Mucosa of descending colon (tissue), 3 donors: Measurements from ENCODE around the gene DNAJC15. TPM values are rescaled to one million over a fixed set of nuclear protein-coding genes. Genes with fewer than 3 reads are reported as not detected.
"Not testable (repeated sequence)": the region's sequence is repeated elsewhere in the genome, so short reads cannot be mapped to it uniquely, and the experiment has no call there.

ENCODE experiments used
- ATAC-seq: fragments of 200-7000 bp; cut with Tn5 transposase; one replicate; pipeline ENCODE4 v1.9.1; 2020; ENCODE audit warnings: mild to moderate bottlenecking, moderate library complexity
- DNase-seq, 3 donors: peaks; one replicate each; pipeline ENCODE4 v3.0.0-alpha.2; 2020
- H3K36me3 ChIP-seq: fragments of 200-600 bp; one replicate; pipeline ENCODE4 v1.8.0; 2021; ENCODE audit warnings: low read depth, mild to moderate bottlenecking
- H3K4me1 ChIP-seq: fragments of 200-600 bp; one replicate; pipeline ENCODE4 v1.8.0; 2021; ENCODE audit warnings: low read depth, mild to moderate bottlenecking
- H3K4me3 ChIP-seq: fragments of 200-600 bp; one replicate; pipeline ENCODE4 v1.8.0; 2021; ENCODE audit warnings: mild to moderate bottlenecking
- H3K9me3 ChIP-seq: fragments of 200-600 bp; one replicate; pipeline ENCODE4 v1.8.0; 2021; ENCODE audit warnings: mild to moderate bottlenecking
- CTCF ChIP-seq: fragments of 200-600 bp; IDR thresholded peaks from one replicate; pipeline ENCODE4 v1.8.0; 2022; ENCODE audit warnings: antibody characterized with exemption, mild to moderate bottlenecking
- intact Hi-C, 2 donors: fragments of 100-400 bp; cut with DNase I in 1 of 2; cut with micrococcal nuclease in 1 of 2; formaldehyde crosslinking; loops; one replicate each; pipeline versions ENCODE4 v1.11.0 to v1.11.1; 2022; cut with DNase I, micrococcal nuclease
- total RNA-seq, 3 donors: library from RNA; stranded (reverse); fragmentation: NEBNext Ultra II Directional in 2 of 3; extraction: Animal tissue kit (Norgen Biotek cat#: 25700) in 2 of 3; gene quantifications; one replicate each; pipeline versions ENCODE4 v1.2.1 to v1.2.4, GENCODE V29; 2021 to 2023
- donor health status: DM: no; HTN: no; CAD: no; lungs with moderate emphysema.
- donor health status: DM: no; HTN: no; CAD: no.
- donor health status: DM: no; HTN: yes; CAD: no.

Gene DNAJC15
- total RNA-seq, 3 donors from 2014 or later: 15.9 to 29.7 (median 27.2) TPM

- peak; percentile 53 for ATAC-seq
- peaks cover 8% of the 10 kb centered on the region for H3K4me1 ChIP-seq
Observed at GRCh38 chr13:43041369-43041921, 18.1 kb downstream of the DNAJC15 start.

GRCh38 chr13:43042410-43042921 is 19.1 kb downstream of the DNAJC15 start:
- ATAC-seq (no peak), DNase-seq (no peak)
- no peak for TF ChIP-seq CTCF
- Histone ChIP-seq H3K9me3 (no peaks in the 10 kb centered on the region), H3K4me3 (no peak overlapping the region), H3K4me1 (peaks cover 8% of the 10 kb centered on the region), H3K36me3 (no peaks in the 10 kb centered on the region)
- intact Hi-C loops: no loop called here

More at GRCh38 chr13:43041369-43041921, 18.1 kb downstream of the DNAJC15 start:
- H3K9me3 ChIP-seq: no peaks in the 10 kb centered on the region
- intact Hi-C loops: no loop called here
- no peak overlapping the region for H3K4me3 ChIP-seq
- no peaks in the 10 kb centered on the region for H3K36me3 ChIP-seq
- DNase-seq: no peak
- TF ChIP-seq CTCF: no peak

GRCh38 chr13:43044720-43045301 is 21.4 kb downstream of the DNAJC15 start:
- DNase-seq: peak in 1 of 3 donors; percentile 49

GRCh38 chr13:43045302-43045773 is 22.0 kb downstream of the DNAJC15 start:
- intact Hi-C loops, H3K4me3 ChIP-seq: not testable (repeated sequence)
- peak; percentile 67 for ATAC-seq

More at GRCh38 chr13:43044720-43045301, 21.4 kb downstream of the DNAJC15 start:
- H3K4me1 ChIP-seq: peaks cover 17% of the 10 kb centered on the region
- no peaks in the 10 kb centered on the region for H3K36me3 ChIP-seq
- H3K4me3 ChIP-seq: no peak overlapping the region
- intact Hi-C loops: no loop called here
- no peaks in the 10 kb centered on the region for H3K9me3 ChIP-seq
- peak; percentile 87 for ATAC-seq
- no peak for TF ChIP-seq CTCF

GRCh38 chr13:43046259-43046658 is 22.9 kb downstream of the DNAJC15 start:
- H3K4me1 ChIP-seq: peaks cover 17% of the 10 kb centered on the region
- intact Hi-C loops: no loop called here
- H3K9me3 ChIP-seq: no peaks in the 10 kb centered on the region
- no peak for TF ChIP-seq CTCF
- H3K4me3 ChIP-seq: no peak overlapping the region
- no peaks in the 10 kb centered on the region for H3K36me3 ChIP-seq
- DNase-seq (peak in 1 of 3 donors; percentile 46), ATAC-seq (peak; percentile 49)

More at GRCh38 chr13:43045302-43045773, 22.0 kb downstream of the DNAJC15 start:
- not testable (repeated sequence) for H3K9me3 ChIP-seq, H3K36me3 ChIP-seq
- peak; percentile 92 to 94 (median 94) for DNase-seq
- H3K4me1 ChIP-seq: peaks cover 17% of the 10 kb centered on the region
